Ovary (tissue), 9 donors: Measurements from ENCODE around the gene PRODH. TPM values are rescaled to one million over a fixed set of nuclear protein-coding genes. Genes with fewer than 3 reads are reported as not detected.
"Not testable (repeated sequence)": the region's sequence is repeated elsewhere in the genome, so short reads cannot be mapped to it uniquely, and the experiment has no call there.

Experiments used
- DNase-seq, 5 donors: peaks; one replicate each; pipeline ENCODE4 v3.0.0-alpha.2; 2019 to 2020
- H3K27ac ChIP-seq, 2 donors: fragments of 200-600 bp; one replicate each; pipeline versions ENCODE4 v1.5.1 to v1.8.0; 2019 to 2022
- H3K27me3 ChIP-seq: fragments of 200-600 bp; one replicate; pipeline ENCODE4 v1.8.0; 2022
- H3K36me3 ChIP-seq: fragments of 200-600 bp; sonication (generic); one replicate; pipeline ENCODE4 v1.5.1; 2019
- H3K4me1 ChIP-seq: one replicate; pipeline ENCODE4 v1.8.1; 2013; ENCODE audit warnings: mild to moderate bottlenecking, moderate library complexity; ENCODE audit not compliant: insufficient read depth
- H3K4me3 ChIP-seq: fragments of 200-600 bp; sonication (generic); one replicate; pipeline ENCODE4 v1.5.1; 2017
- H3K9me3 ChIP-seq, 2 donors: fragments of 200-600 bp in 1 of 2; sonication (generic) in 1 of 2; one replicate each; pipeline versions ENCODE4 v1.5.1 to v1.8.1; 2013 to 2019; ENCODE audit warnings: mild to moderate bottlenecking in 1 of 2, moderate library complexity in 1 of 2
- EP300 ChIP-seq: sonication (generic); formaldehyde crosslinking; IDR thresholded peaks from one replicate; pipeline ENCODE4 v1.6.1; 2017; ENCODE audit warnings: antibody characterized with exemption
- POLR2A ChIP-seq: fragments of 450-650 bp; IDR thresholded peaks from one replicate; pipeline ENCODE4 v1.6.1; 2017; ENCODE audit warnings: antibody characterized with exemption, mild to moderate bottlenecking, moderate library complexity
- WGBS, 3 donors: extraction: QIAGEN DNeasy Blood & Tissue Kit in 1 of 3; methylation state at CpG; one replicate each; pipeline versions ENCODE4 v1.1.5 to v1.1.7; 2013 to 2017; 5-methylcytosine and 5-hydroxymethylcytosine counted together
- intact Hi-C, 4 donors: fragments of 100-400 bp; cut with DNase I; formaldehyde crosslinking; loops; one replicate each; pipeline versions ENCODE4 v1.11.0 to v1.15.1; 2022 to 2023
- polyA plus RNA-seq, 2 donors: library from polyadenylated mRNA; stranded (reverse); fragments of 200-250 nt in 1 of 2; fragments of 350-450 nt in 1 of 2; fragmentation: Illumina TruSeq in 1 of 2; extraction: RNeasy Lipid Tissue Mini Kit (QIAGEN cat#74804) in 1 of 2; gene quantifications; one replicate each; pipeline ENCODE4 v1.2.3, GENCODE V29; 2013 to 2014
- total RNA-seq, 7 donors: library from RNA; depleted of rRNA in 2 of 7; stranded (reverse); fragments of >200 nt in 2 of 7; fragmentation: NEBNext Ultra II Directional in 3 of 7; extraction: Animal tissue kit (Norgen Biotek cat#: 25700) in 3 of 7; gene quantifications; one replicate each; pipeline versions ENCODE4 v1.1.0 to v1.2.4, GENCODE V29; 2016 to 2023
- TF ChIP-seq, protein P1 (sequence below), 3 donors: fragments of 450-650 bp in 2 of 3; fragments of 200-600 bp in 1 of 3; IDR thresholded peaks; one replicate each; pipeline versions ENCODE4 v1.5.1 to v1.8.0; 2016 to 2022; ENCODE audit warnings: antibody characterized with exemption in 3 of 3, mild to moderate bottlenecking in 1 of 3
- donor health status: DM: no; HTN: no; CAD: no; lungs with moderate emphysema.
- donor health status: DM: no; HTN: no; CAD: no.
- donor health status: Bipolar disorder and iron deficiency.
- donor health status: DM: yes; HTN: yes; CAD: no.
- donor health status: DM: no; HTN: no; CAD: no.
- donor health status: DM: yes; HTN: yes; CAD: no.

Gene PRODH
- total and polyA plus RNA-seq, 9 donors: 0.27 to 3.8 (median 0.73) TPM; not detected in 1

DNA sequence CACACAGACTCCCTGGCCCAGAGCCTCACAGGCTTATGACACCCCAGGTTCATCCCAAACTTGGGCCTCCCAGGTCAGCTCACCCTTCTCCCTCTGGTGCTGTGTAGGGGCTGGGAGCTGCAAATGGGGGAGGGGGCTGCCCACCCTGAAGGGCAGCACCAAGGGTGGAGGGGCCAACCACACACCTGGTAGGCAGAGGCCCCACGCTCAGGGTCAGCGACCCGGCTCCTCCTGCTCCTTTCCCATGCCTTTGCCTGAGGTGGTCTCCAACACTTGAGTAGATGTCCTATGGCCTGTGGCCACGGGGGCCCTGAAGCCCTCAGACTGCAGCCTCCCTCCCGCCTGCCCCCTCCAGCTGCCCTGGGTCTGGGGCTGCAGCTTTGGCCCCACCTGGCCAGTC is 26.5 kb downstream of the PRODH start:
- H3K36me3 ChIP-seq: no peaks in the 10 kb centered on the region
- intact Hi-C loops: no loop called here
- no peak for DNase-seq
- H3K4me3 ChIP-seq: no peak overlapping the region
- no peaks in the 10 kb centered on the region for H3K4me1 ChIP-seq
- H3K9me3 ChIP-seq: no peaks in the 10 kb centered on the region
- no peak overlapping the region for H3K27ac ChIP-seq
- no peaks in the 10 kb centered on the region for H3K27me3 ChIP-seq
- TF ChIP-seq, protein P1, sequence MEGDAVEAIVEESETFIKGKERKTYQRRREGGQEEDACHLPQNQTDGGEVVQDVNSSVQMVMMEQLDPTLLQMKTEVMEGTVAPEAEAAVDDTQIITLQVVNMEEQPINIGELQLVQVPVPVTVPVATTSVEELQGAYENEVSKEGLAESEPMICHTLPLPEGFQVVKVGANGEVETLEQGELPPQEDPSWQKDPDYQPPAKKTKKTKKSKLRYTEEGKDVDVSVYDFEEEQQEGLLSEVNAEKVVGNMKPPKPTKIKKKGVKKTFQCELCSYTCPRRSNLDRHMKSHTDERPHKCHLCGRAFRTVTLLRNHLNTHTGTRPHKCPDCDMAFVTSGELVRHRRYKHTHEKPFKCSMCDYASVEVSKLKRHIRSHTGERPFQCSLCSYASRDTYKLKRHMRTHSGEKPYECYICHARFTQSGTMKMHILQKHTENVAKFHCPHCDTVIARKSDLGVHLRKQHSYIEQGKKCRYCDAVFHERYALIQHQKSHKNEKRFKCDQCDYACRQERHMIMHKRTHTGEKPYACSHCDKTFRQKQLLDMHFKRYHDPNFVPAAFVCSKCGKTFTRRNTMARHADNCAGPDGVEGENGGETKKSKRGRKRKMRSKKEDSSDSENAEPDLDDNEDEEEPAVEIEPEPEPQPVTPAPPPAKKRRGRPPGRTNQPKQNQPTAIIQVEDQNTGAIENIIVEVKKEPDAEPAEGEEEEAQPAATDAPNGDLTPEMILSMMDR (IDR thresholded peaks at IDR 0.05): no peak
- no peak for TF ChIP-seq POLR2A
- TF ChIP-seq EP300: no peak
- WGBS, 3 donors: 60% methylated on average over 1 of the region's 5 CpGs; no CpG with 5 or more reads in 2 of the 3 donors

DNA sequence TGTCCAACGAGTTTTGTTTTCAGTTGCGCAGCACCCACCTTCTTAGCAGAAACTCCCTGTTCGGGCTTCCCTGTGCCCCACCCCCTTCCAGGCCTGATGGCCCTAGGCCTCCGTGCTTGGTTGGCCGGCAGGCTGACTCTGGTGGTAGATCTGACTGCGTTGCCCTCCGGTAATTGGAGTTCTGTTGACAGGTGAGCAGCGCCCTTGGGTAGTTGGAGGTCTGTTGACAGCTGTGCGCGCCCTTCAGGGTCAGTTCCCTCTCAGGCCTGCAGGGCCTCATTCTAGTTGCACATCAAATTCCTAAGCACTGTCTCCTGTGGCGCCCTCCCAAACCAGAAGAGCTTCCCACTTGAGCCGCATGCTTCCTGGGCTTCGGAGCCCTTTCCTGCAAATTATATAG is 29.2 kb downstream of the PRODH start:
- no peaks in the 10 kb centered on the region for H3K4me1 ChIP-seq
- H3K9me3 ChIP-seq: no peaks in the 10 kb centered on the region
- no peaks in the 10 kb centered on the region for H3K27me3 ChIP-seq
- H3K36me3 ChIP-seq: no peaks in the 10 kb centered on the region
- no peak overlapping the region for H3K27ac ChIP-seq
- no peak for DNase-seq
- TF ChIP-seq, protein P1 (IDR thresholded peaks at IDR 0.05): no peak
- TF ChIP-seq POLR2A (no peak), EP300 (no peak)
- H3K4me3 ChIP-seq: no peak overlapping the region
- intact Hi-C loops: no loop called here
- 45 to 72% methylated on average over 3 to 4 of the region's 13 CpGs; no CpG with 5 or more reads in 1 of the 3 donors for WGBS, 3 donors

DNA sequence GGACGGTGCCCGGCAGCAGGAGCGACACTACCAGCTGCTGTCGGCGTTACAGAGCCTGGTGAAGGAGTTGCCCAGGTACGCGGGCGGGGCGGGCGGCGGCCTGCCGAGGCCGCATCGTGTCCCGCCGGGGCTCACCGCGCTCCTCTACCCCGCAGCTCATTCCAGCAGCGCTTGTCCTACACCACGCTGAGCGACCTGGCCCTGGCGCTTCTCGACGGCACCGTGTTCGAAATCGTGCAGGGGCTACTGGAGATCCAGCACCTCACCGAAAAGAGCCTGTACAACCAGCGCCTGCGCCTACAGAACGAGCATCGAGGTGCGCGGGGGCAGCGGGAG is 29.7 kb downstream of the PRODH start:
- H3K27ac ChIP-seq, DNase-seq, intact Hi-C loops, H3K36me3 ChIP-seq, H3K9me3 ChIP-seq, H3K4me3 ChIP-seq, H3K27me3 ChIP-seq, H3K4me1 ChIP-seq: not testable (repeated sequence)
- WGBS, 3 donors: no CpG with 5 or more reads among the region's 36 CpGs

DNA sequence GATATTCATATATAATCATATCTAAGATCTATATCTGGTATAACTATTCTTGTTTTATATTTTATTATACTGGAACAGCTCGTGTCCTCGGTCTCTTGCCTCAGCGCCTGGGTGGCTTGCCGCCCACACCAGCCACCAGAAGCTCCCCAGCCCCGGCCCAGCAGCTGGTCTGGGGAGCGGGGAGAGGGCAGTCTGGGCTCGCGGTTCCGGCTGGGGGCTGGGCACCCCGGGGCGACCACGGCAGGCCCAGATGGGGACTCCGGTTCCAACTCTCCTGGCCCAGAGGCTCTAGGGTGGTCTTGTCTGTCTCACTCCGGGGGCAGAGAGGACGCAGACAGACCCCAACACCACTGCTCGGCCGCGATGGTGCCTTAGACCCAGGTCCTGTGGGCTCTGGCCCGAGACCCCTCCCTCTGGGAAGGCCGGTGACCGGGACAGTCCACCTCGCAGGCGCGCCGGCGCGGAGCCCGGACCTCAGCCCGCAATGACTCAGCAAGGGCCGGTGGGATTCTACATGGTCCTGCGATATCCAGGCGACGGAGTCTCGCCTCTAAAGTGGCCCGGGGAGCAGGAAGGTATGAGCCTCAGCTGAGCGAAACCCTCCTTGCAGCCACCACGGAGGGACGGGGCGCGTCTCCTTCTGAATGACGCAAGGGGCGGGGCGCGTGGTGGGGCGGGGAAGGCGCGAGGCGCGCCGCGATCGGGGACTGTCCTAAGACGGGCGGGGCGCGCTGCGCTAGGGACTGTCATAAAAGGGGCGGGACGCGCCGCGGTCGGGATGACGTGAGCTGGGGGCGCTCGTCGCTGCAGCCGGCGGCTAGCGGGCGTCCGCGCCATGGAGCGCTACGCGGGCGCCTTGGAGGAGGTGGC is 30.3 kb downstream of the PRODH start, which contains the start of gene DGCR6:
TSS of gene DGCR6 (plus strand) at position 781 of the 870 bp plus-strand sequence. CDS start at position 836, 55 bp downstream.
- TF ChIP-seq POLR2A: no peak
- TF ChIP-seq, protein P1 (IDR thresholded peaks at IDR 0.05): no peak
- TF ChIP-seq EP300: no peak
- Histone ChIP-seq H3K27ac (no peak within 1 kb of the TSS), H3K9me3 (no peaks in the 10 kb centered on the region), H3K36me3 (no peaks in the 10 kb centered on the region), H3K27me3 (no peaks in the 10 kb centered on the region), H3K4me1 (no peaks in the 10 kb centered on the region), H3K4me3 (no peak within 1 kb of the TSS)
- intact Hi-C loops: no loop called here
- WGBS, 3 donors: no CpG with 5 or more reads among the region's 77 CpGs
- no peak for DNase-seq

DNA sequence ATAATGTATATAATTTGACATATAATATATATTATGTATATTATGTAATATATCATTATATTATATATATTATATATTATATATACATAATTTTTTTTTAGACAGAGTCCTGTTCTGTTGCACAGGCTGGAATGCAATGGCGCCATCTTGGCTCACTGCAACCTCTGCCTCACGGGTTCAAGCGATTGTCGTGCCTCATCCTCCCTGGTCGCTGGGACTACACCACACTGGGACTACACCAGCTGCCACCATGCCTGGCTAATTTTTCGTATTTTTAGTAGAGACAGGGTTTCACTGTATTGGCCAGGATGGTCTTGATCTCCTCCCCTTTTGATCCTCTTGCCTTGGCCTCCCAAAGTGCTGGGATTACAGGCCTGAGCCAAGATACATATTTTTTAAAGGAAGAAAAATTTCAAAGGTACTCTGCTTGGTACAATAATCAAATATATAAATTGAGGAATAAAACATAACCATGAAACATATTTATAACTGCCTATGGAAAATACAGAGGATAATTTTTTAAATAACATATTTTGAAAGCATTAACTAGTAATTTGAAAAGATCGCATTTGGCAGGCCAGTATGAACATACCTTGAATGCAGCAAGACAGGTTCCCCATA is 39.9 kb downstream of the PRODH start:
- H3K9me3 ChIP-seq, H3K36me3 ChIP-seq, intact Hi-C loops, H3K4me3 ChIP-seq, H3K27me3 ChIP-seq, DNase-seq, H3K4me1 ChIP-seq, H3K27ac ChIP-seq: not testable (repeated sequence)
- WGBS, 3 donors: 76 to 94% (median 90%) methylated on average over 6 of the region's 7 CpGs

DNA sequence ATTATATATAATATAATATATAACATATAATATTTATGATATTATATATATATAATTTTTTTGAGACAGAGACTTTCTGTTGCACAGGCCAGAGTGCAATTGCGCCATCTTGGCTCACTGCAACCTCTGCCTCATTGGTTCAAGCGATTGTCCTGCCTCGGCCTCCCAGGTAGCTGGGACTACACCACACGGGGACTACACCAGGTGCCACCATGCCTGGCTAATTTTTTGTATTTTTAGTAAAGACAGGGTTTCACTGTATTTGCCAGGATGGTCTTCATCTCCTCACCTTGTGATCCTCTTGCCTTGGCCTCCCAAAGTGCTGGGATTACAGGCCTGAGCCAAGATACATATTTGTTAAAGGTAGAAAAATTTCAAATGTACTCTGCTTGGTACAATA is 42.3 kb downstream of the PRODH start:
- intact Hi-C loops, H3K4me3 ChIP-seq, H3K27ac ChIP-seq, H3K36me3 ChIP-seq, H3K4me1 ChIP-seq, H3K9me3 ChIP-seq, H3K27me3 ChIP-seq, DNase-seq: not testable (repeated sequence)
- no CpG with 5 or more reads among the region's 4 CpGs for WGBS, 3 donors

DNA sequence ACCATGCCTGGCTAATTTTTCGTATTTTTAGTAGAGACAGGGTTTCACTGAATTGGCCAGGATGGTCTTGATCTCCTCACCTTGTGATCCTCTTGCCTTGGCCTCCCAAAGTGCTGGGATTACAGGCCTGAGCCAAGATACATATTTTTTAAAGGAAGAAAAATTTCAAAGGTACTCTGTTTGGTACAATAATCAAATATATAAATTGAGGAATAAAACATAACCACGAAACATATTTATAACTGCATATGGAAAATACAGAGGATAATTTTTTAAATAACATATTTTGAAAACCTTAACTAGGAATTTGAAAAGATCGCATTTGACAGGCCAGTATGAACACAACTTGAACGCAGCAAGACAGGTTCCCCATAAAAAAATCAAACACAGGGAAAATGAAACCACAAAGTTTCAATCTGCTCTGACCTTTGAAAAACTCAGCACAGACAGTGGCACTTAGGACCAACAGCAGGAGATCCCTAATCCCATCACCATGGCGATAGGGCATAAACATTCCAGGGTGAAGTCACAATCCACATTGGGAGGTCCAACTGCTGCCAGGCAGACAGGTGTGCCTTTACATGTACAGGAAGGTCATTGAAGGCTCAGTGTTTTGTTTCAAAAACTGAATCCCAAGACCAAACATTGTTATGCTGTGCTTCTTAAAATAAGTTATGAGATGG is 45.4 kb downstream of the PRODH start:
- intact Hi-C loops, H3K27me3 ChIP-seq, H3K4me3 ChIP-seq, DNase-seq, H3K36me3 ChIP-seq, H3K9me3 ChIP-seq, H3K27ac ChIP-seq, H3K4me1 ChIP-seq: not testable (repeated sequence)
- 38 to 60% methylated on average over 1 of the region's 5 CpGs; no CpG with 5 or more reads in 1 of the 3 donors for WGBS, 3 donors
